PC-9 (cell line): ENCODE data around the gene GATD1. TPM values are rescaled to one million over a fixed set of nuclear protein-coding genes. Genes with fewer than 3 reads are reported as not detected.

ENCODE experiments used
- BruUV-seq: library from RNA; stranded (reverse); fragments of 400-500 nt; replicated peaks from 2 replicates; lab custom pipeline; 2021; lab: Mats Ljungman, UMichigan
- CTCF ChIA-PET: fragments of 300-600 bp; sonication (Branson Sonifier 250); formaldehyde crosslinking; loops from one replicate; lab custom pipeline; 2022; ENCODE audit warnings: antibody characterized with exemption; lab: Charles Lee
- POLR2A ChIA-PET: fragments of 300-600 bp; sonication (Branson Sonifier 250); formaldehyde crosslinking; loops from one replicate; lab custom pipeline; 2022; ENCODE audit warnings: antibody characterized with exemption; ENCODE audit not compliant: unreplicated experiment; lab: Charles Lee
- DNase-seq, 2 experiments: peaks; one replicate each; pipeline versions ENCODE4 v3.0.0 to v3.0.0-alpha.2; 2015 to 2022; ENCODE audit warnings: mixed read lengths in 1 of 2
- H2AFZ ChIP-seq: fragments of 200-600 bp; sonication (generic); 2 replicates; pipeline ENCODE4 v1.8.1; 2017; ENCODE audit warnings: antibody characterized with exemption
- H3F3A ChIP-seq: fragments of 200-600 bp; sonication (generic); 2 replicates; pipeline ENCODE4 v1.8.1; 2017; ENCODE audit warnings: antibody characterized with exemption, mild to moderate bottlenecking, low read depth; ENCODE audit not compliant: insufficient read depth
- H3K27ac ChIP-seq: fragments of 200-600 bp; sonication (generic); 2 replicates; pipeline ENCODE4 v1.6.1; 2016; ENCODE audit warnings: mixed run types
- H3K27me3 ChIP-seq: fragments of 200-600 bp; sonication (generic); 2 replicates; pipeline ENCODE4 v1.6.1; 2016; ENCODE audit warnings: low read depth, mixed run types; ENCODE audit not compliant: insufficient read depth
- H3K36me3 ChIP-seq: fragments of 200-600 bp; sonication (generic); 2 replicates; pipeline ENCODE4 v1.6.1; 2016; ENCODE audit warnings: low read depth, mixed run types
- H3K4me1 ChIP-seq: fragments of 200-600 bp; sonication (generic); replicated peaks from 2 replicates; pipeline ENCODE4 v1.6.1; 2016; ENCODE audit warnings: mixed run types; ENCODE audit not compliant: insufficient read depth
- H3K4me2 ChIP-seq: fragments of 200-600 bp; sonication (generic); 2 replicates; pipeline ENCODE4 v1.6.1; 2017; ENCODE audit warnings: mixed run types
- H3K4me3 ChIP-seq: fragments of 200-600 bp; sonication (generic); 2 replicates; pipeline ENCODE4 v1.6.1; 2016; ENCODE audit warnings: mixed run types
- H3K79me2 ChIP-seq: fragments of 200-600 bp; sonication (generic); 2 replicates; pipeline ENCODE4 v1.6.1; 2017; ENCODE audit warnings: low read depth, mixed run types
- H3K9me2 ChIP-seq: fragments of 200-600 bp; sonication (generic); 2 replicates; pipeline ENCODE4 v1.8.1; 2017; ENCODE audit warnings: mild to moderate bottlenecking; ENCODE audit not compliant: insufficient read depth
- H3K9me3 ChIP-seq: fragments of 200-600 bp; sonication (generic); 2 replicates; pipeline ENCODE4 v1.8.1; 2016; ENCODE audit warnings: low read depth; ENCODE audit not compliant: insufficient read depth
- H4K20me1 ChIP-seq: fragments of 200-600 bp; sonication (generic); 2 replicates; pipeline ENCODE4 v1.8.1; 2017; ENCODE audit not compliant: insufficient read depth
- CTCF ChIP-seq: fragments of 200-600 bp; sonication (generic); conservative IDR thresholded peaks from 2 replicates; pipeline ENCODE4 v1.6.1; 2017; ENCODE audit warnings: mixed run types, antibody characterized with exemption, mild to moderate bottlenecking, moderate library complexity
- EZH2 ChIP-seq: fragments of 200-600 bp; sonication (generic); IDR thresholded peaks from 2 replicates; pipeline ENCODE4 v1.8.0; 2017; ENCODE audit warnings: antibody characterized with exemption, low read depth
- intact Hi-C: fragments of 100-400 bp; cut with micrococcal nuclease; formaldehyde crosslinking; loops from one replicate; pipeline ENCODE4 v1.10.0; 2022; ENCODE audit not compliant: unreplicated experiment
- total RNA-seq: library from RNA; stranded (reverse); gene quantifications from 2 replicates; pipeline ENCODE4 v1.2.3, GENCODE V29; 2021

The GATD1 gene
- total RNA-seq, 1 experiment from 2014 or later, result 52.7 TPM

GRCh38 chr11:726278-727220, 50.7 kb downstream of the GATD1 start:
- Histone ChIP-seq H3K27ac (peak overlapping the region; percentile 91), H3K4me3 (peak overlapping the region; percentile 58; the same call in 1 of the 2 replicates), H3K4me2 (peak overlapping the region; percentile 90), H4K20me1 (no peaks in the 10 kb centered on the region), H3K9me2 (no peaks in the 10 kb centered on the region), H2AFZ (no peak overlapping the region), H3K4me1 (peaks cover 31% of the 10 kb centered on the region), H3F3A (peaks cover 16% of the 10 kb centered on the region), H3K27me3 (no peaks in the 10 kb centered on the region), H3K79me2 (0 out of 2 replicates have a peak, but pooled peaks cover 4% of the 10 kb centered on the region), H3K36me3 (no peaks in the 10 kb centered on the region), H3K9me3 (no peaks in the 10 kb centered on the region)
- peak; percentile 85 to 95 for DNase-seq
- TSS peak; percentile 47 for BruUV-seq
- ChIA-PET CTCF (interaction anchor here (0.7 to 1.3 kb wide), 3 partner anchors 22 to 172 kb away, joined by 3 to 18 read pairs (median 7); partner anchors contain the start of genes DEAF1 and TMEM80), POLR2A (interaction anchor here (0.5 to 1.4 kb wide), 8 partner anchors 14 to 83 kb away, joined by 3 to 8 read pairs (median 4); partner anchors contain the start of genes DEAF1, RPLP2, TALDO1 and TMEM80)
- TF ChIP-seq CTCF (no peak), EZH2 (no peak)
- intact Hi-C loops, result loop anchor here (2.0 to 10.0 kb wide), 2 partner anchors 30 to 162 kb away; partner anchors contain the start of genes LMNTD2 and RASSF7

- DNase-seq, result no peak
- CTCF ChIA-PET, result interaction anchor here (1.3 kb wide), 1 partner anchor 30 kb away, joined by 18 read pairs; the partner anchor contains the start of genes DEAF1 and TMEM80
- Histone ChIP-seq H4K20me1 (no peaks in the 10 kb centered on the region), H3K9me3 (no peaks in the 10 kb centered on the region), H3K4me1 (peaks cover 31% of the 10 kb centered on the region), H3K36me3 (no peaks in the 10 kb centered on the region), H3K27ac (peak overlapping the region; percentile 91), H3F3A (peaks cover 16% of the 10 kb centered on the region), H3K4me3 (no peak overlapping the region), H3K79me2 (0 out of 2 replicates have a peak, but pooled peaks cover 4% of the 10 kb centered on the region), H3K27me3 (no peaks in the 10 kb centered on the region), H2AFZ (no peak overlapping the region), H3K9me2 (no peaks in the 10 kb centered on the region), H3K4me2 (peak overlapping the region; percentile 90)
- TF ChIP-seq CTCF (no peak), EZH2 (no peak)
- intact Hi-C loops, result loop anchor here (2.0 to 10.0 kb wide), 2 partner anchors 29 to 161 kb away; partner anchors contain the start of genes LMNTD2 and RASSF7
- no TSS peak for BruUV-seq
- POLR2A ChIA-PET, result interaction anchor here (0.5 to 1.4 kb wide), 5 partner anchors 19 to 84 kb away, joined by 3 to 8 read pairs (median 5); partner anchors contain the start of genes DEAF1, RPLP2, TALDO1 and TMEM80
Observed at GRCh38 chr11:725624-726202, 51.6 kb downstream of the GATD1 start.
